HL-60 (cell line): ENCODE measurements around the gene PXDC1.
"Not testable (repeated sequence)": the region's sequence is repeated elsewhere in the genome, so short reads cannot be mapped to it uniquely, and the experiment has no call there.

Source experiments
- DNase-seq, 2 experiments: peaks; one replicate each; pipeline ENCODE4 v3.0.0-alpha.2; 2010 to 2020; ENCODE audit warnings: low read depth in 1 of 2, low spot score in 1 of 2
- H3K27ac ChIP-seq: fragments of 250-450 bp; sonication (Bioruptor Pico); replicated peaks from 2 replicates; pipeline ENCODE4 v1.5.1; 2020; ENCODE audit warnings: mild to moderate bottlenecking, moderate library complexity
- H3K27me3 ChIP-seq: fragments of 250-450 bp; sonication (Bioruptor Pico); 2 replicates; pipeline ENCODE4 v1.5.1; 2021; ENCODE audit warnings: mild to moderate bottlenecking, moderate library complexity; ENCODE audit not compliant: insufficient read depth, poor library complexity, severe bottlenecking
- H3K4me3 ChIP-seq: replicated peaks from 2 replicates; pipeline ENCODE4 v1.5.1; 2011; ENCODE audit warnings: mild to moderate bottlenecking, control low read depth, low read length; ENCODE audit not compliant: insufficient read depth
- GABPA ChIP-seq: IDR thresholded peaks from 2 replicates; pipeline ENCODE4 v1.6.1; 2012; ENCODE audit warnings: low read depth
- POLR2AphosphoS5 ChIP-seq: IDR thresholded peaks from 2 replicates; pipeline ENCODE4 v1.6.1; 2012; ENCODE audit warnings: low read depth
- SPI1 ChIP-seq: IDR thresholded peaks from 2 replicates; pipeline ENCODE4 v1.6.1; 2012; ENCODE audit warnings: low read depth, mild to moderate bottlenecking, borderline replicate concordance
- TF ChIP-seq, protein P1 (sequence below): IDR thresholded peaks from 2 replicates; pipeline ENCODE4 v1.6.1; 2012; ENCODE audit warnings: low read depth; ENCODE audit not compliant: insufficient replicate concordance
- TF ChIP-seq, protein P2 (sequence below): IDR thresholded peaks from one replicate; pipeline ENCODE4 v1.5.1; 2011; ENCODE audit warnings: low read length, control low read depth, inconsistent platforms; ENCODE audit not compliant: insufficient read depth

PXDC1 gene

DNA sequence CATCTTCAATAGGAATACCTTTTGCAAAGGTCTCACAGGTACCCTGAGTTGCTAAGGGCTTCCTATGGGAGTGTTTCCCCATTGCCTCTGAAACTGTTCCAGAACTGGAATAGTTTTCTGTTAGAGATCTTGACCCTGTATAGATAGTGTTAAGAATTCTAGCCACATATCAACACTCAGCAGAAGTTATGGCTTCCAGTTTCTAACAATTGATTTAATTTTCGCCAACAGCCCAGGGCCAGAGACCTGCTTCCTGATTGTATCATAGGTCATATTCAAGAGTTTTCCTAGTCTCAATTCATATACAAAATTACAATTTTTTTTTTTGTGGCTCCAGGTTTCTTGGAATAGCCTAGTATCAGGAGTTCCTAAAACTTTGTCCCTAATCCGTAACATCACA is 61.0 kb downstream of the PXDC1 start:
- H3K4me3 ChIP-seq: no peak overlapping the region
- DNase-seq: no peak
- no peaks in the 10 kb centered on the region for H3K27me3 ChIP-seq
- no peak for TF ChIP-seq POLR2AphosphoS5
- TF ChIP-seq SPI1: no peak
- TF ChIP-seq, protein P1, sequence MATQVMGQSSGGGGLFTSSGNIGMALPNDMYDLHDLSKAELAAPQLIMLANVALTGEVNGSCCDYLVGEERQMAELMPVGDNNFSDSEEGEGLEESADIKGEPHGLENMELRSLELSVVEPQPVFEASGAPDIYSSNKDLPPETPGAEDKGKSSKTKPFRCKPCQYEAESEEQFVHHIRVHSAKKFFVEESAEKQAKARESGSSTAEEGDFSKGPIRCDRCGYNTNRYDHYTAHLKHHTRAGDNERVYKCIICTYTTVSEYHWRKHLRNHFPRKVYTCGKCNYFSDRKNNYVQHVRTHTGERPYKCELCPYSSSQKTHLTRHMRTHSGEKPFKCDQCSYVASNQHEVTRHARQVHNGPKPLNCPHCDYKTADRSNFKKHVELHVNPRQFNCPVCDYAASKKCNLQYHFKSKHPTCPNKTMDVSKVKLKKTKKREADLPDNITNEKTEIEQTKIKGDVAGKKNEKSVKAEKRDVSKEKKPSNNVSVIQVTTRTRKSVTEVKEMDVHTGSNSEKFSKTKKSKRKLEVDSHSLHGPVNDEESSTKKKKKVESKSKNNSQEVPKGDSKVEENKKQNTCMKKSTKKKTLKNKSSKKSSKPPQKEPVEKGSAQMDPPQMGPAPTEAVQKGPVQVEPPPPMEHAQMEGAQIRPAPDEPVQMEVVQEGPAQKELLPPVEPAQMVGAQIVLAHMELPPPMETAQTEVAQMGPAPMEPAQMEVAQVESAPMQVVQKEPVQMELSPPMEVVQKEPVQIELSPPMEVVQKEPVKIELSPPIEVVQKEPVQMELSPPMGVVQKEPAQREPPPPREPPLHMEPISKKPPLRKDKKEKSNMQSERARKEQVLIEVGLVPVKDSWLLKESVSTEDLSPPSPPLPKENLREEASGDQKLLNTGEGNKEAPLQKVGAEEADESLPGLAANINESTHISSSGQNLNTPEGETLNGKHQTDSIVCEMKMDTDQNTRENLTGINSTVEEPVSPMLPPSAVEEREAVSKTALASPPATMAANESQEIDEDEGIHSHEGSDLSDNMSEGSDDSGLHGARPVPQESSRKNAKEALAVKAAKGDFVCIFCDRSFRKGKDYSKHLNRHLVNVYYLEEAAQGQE: no peak
- TF ChIP-seq, protein P2, sequence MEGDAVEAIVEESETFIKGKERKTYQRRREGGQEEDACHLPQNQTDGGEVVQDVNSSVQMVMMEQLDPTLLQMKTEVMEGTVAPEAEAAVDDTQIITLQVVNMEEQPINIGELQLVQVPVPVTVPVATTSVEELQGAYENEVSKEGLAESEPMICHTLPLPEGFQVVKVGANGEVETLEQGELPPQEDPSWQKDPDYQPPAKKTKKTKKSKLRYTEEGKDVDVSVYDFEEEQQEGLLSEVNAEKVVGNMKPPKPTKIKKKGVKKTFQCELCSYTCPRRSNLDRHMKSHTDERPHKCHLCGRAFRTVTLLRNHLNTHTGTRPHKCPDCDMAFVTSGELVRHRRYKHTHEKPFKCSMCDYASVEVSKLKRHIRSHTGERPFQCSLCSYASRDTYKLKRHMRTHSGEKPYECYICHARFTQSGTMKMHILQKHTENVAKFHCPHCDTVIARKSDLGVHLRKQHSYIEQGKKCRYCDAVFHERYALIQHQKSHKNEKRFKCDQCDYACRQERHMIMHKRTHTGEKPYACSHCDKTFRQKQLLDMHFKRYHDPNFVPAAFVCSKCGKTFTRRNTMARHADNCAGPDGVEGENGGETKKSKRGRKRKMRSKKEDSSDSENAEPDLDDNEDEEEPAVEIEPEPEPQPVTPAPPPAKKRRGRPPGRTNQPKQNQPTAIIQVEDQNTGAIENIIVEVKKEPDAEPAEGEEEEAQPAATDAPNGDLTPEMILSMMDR: no peak
- no peak for TF ChIP-seq GABPA
- H3K27ac ChIP-seq: no peak overlapping the region

DNA sequence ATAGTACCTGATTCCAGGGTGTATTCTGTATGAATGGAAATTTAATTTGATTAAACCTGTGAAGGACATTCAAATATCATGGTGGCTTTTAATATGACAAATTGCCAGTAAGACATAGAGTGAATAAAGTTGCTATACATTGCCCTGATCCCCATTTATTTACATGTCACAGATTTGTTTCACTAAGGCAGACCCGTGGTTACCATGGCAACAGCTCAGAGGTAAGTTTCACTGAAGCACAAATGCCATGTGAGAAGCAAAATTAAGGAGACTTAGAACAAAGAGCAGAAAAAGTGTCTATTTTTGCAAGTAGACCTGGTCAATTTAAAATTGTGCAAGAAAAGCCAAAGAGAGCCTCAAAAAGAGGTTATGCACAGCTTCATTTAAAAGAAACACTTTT is 63.7 kb downstream of the PXDC1 start:
- no peaks in the 10 kb centered on the region for H3K27me3 ChIP-seq
- TF ChIP-seq SPI1 (no peak), GABPA (no peak), POLR2AphosphoS5 (no peak)
- TF ChIP-seq, protein P2: no peak
- TF ChIP-seq, protein P1: no peak
- no peak for DNase-seq
- H3K27ac ChIP-seq: no peak overlapping the region
- no peak overlapping the region for H3K4me3 ChIP-seq

- no peak for DNase-seq
- Histone ChIP-seq H3K4me3 (no peak overlapping the region), H3K27me3 (no peaks in the 10 kb centered on the region), H3K27ac (no peak overlapping the region)
- no peak for TF ChIP-seq SPI1
Measured at GRCh38 chr6:3683331-3683730, 68.2 kb downstream of the PXDC1 start.

GRCh38 chr6:3678946-3679345 is 72.6 kb downstream of the PXDC1 start:
- no peak for DNase-seq

GRCh38 chr6:3677751-3678150 is 73.8 kb downstream of the PXDC1 start:
- H3K4me3 ChIP-seq, DNase-seq, H3K27ac ChIP-seq, H3K27me3 ChIP-seq: not testable (repeated sequence)

More at GRCh38 chr6:3678946-3679345, 72.6 kb downstream of the PXDC1 start:
- Histone ChIP-seq H3K4me3 (no peak overlapping the region), H3K27ac (no peak overlapping the region), H3K27me3 (no peaks in the 10 kb centered on the region)
- TF ChIP-seq GABPA (no peak), SPI1 (no peak), POLR2AphosphoS5 (no peak)
- TF ChIP-seq, protein P2: no peak
- TF ChIP-seq, protein P1: no peak

DNA sequence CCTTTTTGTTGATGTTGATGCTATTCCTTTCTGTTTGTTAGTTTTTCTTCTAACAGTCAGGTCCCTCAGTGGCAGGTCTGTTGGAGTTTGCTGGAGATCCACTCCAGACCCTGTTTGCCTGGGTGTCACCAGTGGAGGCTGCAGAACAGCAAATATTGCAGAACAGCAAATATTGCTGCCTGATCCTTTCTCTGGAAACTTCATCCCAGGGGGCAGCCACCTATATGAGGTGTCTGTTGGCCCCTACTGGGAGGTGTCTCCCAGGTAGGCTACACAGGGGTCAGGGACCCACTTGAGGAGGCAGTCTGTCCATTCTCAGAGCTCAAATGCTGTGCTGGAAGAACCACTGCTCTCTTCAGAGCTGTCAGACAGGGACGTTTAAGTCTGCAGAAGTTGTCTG is 74.2 kb downstream of the PXDC1 start:
- not testable (repeated sequence) for DNase-seq, H3K27ac ChIP-seq, H3K4me3 ChIP-seq, H3K27me3 ChIP-seq
